GM19397 (cell line): ENCODE results near the gene IL1R2.

Source experiments
- ATAC-seq: cut with Tn5 transposase; IDR thresholded peaks from one replicate; pipeline ENCODE4 v1.9.1; 2021; ENCODE audit warnings: mild to moderate bottlenecking, moderate library complexity; ENCODE audit not compliant: unreplicated experiment

The IL1R2 gene

DNA sequence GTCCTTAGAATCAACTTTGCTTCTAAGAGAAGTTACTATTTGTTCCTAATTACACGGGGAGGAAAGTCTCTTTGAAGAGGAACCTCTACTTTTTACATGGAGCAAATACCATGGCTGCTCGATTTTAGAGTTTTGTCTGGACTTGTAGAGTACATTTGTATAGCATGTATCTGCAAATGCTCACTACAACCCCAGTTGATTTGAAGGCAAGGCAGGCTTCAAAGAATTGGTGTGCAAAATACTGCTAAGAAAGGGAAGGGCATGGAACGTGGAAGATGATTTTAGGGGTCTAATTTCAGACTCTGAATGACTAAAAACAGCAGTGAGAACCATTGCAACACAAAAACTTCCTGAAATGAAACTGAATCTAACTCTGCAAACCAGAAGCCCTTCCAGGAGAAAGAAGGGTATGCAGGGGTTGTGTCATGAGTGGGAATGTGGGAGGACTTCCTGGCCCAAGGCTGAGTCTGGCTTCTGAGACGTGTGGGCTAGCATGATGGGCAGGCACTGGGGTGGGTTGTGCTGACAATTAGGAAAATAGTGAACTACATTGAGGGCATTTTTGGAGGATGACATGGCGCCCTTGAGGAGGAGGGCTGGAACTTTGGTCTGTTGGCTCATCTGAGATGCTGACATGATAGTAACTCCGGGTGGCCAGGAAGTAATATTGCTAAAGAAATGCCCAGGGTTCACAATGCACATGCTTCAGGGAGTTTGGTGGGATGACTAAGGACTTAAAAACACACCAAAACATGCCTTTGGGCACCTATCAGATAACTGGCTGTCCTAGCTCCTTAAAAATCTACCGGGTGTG is 18.9 kb upstream of the IL1R2 start:
- ATAC-seq, result no peak

DNA sequence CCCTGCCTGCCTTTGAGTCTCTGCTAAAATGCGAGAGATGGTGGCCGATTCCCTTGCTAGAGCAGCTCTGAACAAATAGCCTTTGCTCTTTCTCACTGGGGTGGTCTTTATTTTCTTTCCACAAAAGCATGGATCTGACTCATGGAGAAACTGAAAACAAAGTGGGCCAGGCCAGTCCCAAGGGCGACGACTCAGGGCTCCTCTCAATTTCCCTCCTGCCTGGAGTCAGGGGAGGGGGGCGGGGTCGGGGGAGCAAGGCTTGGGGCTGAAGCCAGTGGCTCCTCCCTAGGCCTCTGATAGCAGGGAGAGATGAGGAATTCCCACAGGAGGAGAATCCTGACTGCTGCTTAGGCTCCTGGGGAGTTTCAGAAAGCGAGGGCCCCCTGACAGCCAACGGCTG is 17.1 kb upstream of the IL1R2 start:
- ATAC-seq, result no peak

DNA sequence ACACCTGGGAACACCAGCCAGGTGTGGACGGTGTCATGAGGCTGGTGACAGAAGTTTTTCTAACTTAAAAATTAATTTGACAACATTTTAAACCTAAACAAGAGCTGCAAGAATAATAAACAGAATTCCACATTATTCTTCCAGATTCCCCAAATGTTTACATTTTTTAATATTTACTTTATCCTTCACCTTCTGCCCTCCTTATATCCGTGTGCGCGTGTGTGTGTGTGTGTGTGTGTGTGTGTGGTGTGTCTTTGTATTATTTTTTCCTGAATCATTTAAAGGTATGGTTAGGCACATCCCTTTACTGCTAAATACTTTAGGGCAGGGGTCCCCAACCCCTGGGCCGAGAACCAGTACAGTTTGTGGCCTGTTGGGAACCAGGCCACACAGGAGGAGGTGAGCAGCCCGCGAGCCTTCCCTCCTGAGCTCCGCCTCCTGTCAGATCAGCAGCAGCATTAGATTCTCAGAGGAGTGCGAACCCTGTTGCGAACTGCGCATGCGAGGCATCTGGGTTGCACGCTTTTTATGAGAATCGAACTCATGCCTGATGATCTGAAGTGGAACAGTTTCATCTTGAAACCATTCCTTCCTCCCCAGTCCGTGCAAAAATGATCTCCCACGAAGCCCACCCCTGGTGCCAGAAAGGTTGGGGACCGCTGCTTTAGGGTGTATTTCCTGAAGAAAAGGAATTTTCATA is 16.4 kb upstream of the IL1R2 start:
- ATAC-seq, result no peak

DNA sequence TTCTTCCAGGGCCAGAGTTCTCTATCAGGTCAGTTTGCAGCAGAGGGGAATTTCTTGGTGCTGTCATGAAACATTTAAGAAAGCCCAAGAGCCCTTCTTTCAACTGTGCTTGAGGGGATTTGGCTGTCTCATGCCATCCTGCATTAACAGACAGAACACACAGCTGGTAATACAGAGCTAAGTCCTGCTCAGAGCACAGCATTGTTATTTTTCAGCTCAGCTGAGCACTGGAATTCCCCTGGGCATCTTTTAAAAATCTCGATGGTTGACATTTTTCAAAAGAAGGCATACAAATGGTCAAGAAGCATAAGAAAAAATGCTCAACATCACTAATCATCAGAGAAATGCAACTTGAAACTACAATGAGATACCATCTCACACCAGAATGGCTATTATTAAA is 14.9 kb upstream of the IL1R2 start:
- no peak for ATAC-seq

DNA sequence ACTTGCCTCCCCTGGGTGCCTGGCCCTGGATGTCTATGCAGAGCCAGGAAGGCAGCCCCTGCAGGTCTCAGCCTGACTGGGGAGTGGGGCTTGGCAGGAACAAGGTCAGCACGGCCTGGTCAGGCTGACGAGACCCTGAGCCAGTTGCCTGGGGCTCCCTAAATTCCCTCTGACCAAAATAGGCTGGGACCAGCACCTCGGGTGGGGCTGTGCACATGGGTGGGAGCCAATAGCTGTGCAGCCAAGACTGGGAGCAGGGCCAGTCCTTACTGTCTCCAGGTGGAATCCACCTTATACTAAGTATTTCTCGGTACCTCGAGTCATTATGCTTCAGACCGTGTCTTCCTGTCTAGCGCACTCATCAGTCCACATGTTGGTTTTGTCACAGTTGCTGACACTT is 11.4 kb upstream of the IL1R2 start:
- no peak for ATAC-seq

DNA sequence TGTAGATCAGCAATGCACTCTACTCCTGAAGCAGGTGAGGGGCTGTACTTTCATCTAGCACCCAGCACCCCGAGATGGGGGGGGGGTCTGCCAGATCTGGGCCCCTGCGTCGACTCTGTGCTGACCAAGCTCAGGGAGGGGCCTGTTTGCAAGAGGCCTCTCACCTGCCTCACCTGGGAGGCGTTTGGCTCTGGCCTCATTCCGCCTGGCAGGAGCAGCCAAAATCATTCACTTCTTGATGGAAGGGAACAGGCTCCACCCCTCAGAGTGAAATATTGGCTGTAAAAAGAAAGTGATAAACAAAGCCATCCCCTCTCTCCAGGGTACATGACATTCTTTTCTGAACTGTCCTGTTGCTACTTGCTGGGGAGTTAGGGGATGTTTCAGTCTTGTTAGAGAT is 10.7 kb upstream of the IL1R2 start:
- ATAC-seq, result no peak

DNA sequence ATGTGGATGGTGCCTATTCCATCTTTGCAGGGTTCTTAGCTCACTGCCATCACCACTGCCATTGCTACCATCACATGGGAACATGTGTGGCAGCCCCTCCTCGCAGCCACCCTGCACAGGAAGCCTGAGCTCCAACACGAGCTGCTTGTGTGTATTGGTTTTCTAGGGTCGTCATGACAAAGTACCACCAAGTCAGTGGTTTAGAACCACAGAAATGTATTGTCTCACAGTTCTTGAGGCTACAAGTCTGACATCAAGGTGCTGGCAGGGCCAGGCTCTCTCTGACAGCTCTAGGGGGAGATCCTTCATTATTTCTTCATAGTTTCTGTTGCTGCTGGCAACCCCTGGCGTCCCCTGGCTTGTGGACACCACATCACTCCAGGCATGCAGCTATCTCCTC is 10.3 kb upstream of the IL1R2 start:
- ATAC-seq, result no peak

DNA sequence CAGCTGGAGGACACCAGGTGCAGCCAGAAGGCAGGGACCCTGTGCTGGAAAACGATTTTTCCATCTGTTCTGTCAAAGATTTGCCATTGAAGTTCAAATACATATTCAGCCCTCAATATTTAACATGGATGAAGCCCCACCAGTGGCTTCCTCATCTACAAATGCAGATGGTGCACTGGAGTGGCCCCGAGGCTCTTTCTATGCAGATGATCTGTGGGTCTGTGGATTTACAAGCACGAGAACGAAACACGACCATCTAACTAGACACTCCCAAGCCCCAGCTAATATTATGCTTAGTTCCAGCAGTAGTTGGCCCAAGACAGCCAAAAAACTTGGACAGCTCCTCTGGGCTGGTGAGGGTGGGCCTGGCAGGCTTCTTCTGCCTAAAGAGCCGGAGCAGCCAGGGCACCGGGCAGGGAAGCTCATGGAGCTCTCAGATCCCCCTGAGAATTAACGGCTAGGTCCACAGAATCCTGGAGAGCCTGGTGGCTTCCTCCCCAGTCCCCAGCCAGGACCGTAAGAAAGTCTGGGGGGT is 9.2 kb upstream of the IL1R2 start:
- no peak for ATAC-seq

DNA sequence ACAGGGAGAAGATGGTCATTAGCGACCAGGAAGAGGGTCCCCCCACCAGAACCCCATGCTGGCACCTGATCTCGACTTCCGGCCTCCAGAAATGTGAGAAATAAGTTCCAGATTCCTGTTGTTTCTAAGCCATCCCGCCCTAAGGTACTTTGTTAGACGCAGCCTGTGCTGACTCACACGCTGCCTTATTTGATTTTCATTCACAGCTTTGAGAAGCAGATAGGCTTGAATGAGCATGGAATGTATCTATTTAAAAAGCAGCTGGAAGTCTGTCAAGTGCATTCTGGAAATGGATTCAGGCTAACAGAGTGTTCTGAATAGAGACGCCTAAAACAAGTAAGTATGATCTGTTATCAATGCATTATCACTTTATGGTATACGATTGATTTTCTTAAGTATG is 8.3 kb upstream of the IL1R2 start:
- no peak for ATAC-seq

DNA sequence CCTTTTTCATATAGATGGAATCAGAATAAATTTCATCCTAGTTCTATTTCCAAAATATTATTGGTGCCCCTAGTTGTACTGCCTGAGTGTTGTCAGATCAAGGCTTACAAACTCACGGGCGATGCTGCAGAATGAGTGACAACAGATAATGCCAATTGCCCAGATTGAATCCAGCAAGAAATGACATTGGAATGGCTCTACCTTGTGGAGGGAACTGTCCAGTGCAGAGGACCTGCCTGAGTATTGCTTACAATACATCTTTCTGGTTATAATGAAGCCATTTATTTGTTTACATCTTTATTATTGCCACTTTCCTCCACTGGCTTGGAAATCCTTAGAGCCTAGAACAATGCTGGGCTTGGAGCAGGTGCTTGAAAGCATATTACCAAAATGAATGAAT is 7.8 kb upstream of the IL1R2 start:
- ATAC-seq, result no peak

DNA sequence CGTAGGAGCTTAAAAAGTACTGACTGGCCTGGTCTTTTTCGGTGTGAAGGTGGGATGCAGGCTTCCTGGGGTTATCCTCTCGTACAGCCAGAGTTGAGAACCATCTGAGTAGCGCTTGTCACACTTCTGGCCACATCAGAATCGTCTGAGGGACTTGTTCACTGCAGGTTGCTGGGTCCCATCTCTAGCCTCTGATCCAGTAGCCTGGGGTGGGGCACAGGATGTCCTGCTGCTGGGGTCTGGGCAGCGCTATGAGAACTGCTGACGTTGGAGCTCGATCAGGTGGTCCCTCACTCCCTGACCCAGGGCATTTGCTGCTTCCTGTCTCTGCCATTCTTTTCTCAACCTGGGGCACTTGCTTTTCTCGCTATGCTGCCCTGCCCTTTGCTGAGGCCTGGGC is 7.1 kb upstream of the IL1R2 start:
- ATAC-seq, result no peak

DNA sequence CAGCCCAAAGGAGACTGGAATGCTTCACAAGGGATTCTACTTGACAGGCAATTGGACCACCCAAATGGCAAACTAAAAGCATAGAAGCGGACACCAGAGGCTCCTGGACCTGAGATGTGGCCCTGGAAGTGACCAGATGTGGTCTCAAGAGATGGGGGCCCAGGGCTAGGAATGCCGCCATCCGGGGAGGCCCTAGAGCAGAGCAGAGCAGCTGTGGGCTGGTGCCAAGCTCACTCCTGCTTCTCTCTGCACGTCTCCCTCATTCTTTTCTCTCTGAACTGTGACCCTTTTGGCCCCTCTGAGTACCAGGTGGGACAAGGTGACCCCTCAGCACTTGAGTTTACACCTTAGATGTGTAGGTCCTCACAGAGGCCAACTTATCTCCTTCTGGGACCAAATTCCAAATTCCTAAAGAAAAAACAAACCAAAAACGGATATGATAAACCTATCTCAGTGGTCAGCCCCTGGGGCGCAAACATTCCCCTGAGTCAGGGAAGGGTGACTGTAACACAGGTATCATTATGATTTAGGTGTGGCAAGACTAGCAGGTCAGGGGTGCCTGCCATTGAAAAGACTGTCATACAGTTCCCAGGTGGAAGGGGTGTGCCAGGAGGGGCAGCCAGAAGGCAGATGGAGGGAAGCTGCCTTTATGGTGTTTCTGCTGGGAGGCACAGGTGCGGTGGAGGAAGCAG is 6.5 kb upstream of the IL1R2 start:
- no peak for ATAC-seq

DNA sequence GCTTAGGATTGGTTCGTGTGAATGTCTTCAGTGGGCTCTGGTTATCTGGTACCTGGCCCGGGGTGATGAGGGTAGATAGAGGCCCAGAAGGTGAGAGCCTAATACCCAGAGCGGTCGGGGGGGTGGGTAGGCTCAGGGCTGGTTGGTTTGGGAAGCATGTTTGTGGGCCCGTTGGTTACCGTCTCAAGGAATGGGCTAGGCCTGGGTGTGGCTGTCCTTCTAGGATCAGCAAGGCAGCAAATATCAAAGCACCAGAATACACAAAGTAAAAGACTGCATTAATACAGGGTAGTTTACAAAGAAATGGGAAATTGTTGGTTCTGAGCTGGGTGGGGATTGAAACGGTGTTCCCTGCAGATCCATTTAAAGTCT is 6.0 kb upstream of the IL1R2 start:
- no peak for ATAC-seq

DNA sequence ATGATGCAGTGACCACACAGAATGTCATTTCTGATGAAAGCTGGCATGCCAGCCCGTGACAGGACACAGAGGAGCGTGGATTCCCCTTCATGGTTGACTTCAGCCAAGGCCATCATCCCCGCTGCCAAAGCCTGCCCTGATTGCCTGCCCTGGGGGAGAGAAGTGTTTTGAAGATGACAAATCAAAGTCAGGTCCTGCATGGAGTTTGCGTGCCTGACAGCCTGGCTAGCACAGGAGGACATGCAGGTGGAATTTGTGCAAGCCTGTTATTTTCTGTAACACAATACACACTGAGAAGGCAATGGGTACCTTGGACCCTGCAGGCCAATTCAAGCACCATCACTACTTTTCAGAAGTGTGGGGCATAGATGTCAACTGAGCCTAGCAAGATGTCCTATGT is 5.4 kb upstream of the IL1R2 start:
- no peak for ATAC-seq

DNA sequence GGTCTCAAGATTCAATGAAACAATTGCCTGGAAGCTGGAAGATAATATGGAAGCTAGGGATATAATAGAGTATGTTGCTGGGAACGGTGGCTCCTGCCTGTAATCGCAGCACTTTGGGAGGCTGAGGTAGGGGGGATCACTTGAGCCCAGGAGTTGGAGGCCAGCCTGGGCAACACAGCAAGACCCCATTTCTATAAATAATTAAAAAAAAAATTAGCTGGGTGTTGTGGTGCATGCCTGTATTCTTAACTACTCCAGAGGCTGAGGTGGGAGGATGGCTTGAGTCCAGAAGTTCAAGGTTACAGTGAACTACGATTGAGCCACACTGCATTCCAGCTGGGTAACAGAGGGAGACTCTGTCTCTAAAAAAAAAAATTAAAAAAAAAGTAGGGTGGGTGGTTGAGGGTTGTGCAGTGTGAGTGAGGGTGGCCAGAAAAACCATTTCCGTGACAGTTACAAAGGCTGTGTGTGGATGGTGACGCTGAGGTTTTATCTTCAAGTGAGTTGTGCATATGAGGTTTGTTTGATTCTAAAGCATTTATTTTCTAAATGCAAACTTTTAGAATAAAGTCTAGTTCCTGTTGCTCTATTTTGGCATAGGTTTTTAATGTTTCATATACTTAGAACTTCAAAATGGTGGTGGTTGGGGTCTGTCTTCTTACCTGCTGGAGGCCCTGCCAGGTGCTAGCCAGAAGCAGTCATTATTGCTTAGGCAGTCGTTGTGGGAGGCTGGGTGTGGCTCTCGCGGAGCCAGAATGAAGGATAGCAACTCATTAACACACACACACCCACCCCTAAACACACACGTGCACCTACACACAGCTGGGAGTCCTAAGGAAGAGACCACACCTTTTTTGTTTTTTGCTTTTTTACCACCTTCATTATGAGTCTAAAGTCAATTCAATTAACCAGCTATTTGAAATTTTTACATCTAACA is 4.7 kb upstream of the IL1R2 start:
- no peak for ATAC-seq

DNA sequence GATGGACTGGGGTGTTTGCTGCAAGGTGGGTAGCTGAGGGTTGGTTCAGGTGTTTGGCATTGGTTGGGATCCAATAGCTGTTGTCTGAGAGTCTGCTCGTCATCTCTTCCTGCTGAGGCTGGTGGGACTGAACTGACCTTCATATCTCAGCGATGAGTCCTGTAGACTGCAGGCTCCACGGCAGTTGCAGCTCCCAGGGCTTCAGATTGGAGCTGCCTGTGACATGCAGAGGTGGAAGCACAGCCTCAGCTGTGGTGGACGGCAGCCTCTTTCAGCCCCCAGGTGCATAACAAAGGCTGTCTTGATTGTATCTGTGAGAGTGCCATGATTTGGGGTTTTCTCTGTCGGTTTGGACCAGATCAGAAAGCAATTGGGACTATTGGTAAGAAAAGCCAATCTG is 3.9 kb upstream of the IL1R2 start:
- no peak for ATAC-seq

DNA sequence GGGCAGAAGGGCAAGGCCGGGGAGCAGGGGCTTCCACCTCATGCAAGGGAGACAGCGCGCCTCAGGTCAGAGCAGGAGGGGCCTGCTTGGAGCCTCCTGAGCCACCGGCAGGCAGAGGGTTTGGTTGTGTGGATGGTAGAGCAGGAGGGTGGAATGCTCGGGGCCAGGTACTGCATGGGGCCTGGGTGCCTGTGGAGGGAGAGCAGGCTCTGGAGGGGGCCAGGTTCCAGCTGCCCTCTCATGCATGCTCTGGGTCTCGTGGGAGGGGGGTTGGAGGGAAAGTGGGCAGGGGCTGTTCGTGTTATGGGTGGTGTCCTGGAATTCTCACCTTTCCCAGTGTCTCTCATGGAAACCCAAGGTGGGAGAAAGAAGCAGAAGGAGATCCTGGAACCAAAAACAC is 3.2 kb upstream of the IL1R2 start:
- ATAC-seq, result no peak

DNA sequence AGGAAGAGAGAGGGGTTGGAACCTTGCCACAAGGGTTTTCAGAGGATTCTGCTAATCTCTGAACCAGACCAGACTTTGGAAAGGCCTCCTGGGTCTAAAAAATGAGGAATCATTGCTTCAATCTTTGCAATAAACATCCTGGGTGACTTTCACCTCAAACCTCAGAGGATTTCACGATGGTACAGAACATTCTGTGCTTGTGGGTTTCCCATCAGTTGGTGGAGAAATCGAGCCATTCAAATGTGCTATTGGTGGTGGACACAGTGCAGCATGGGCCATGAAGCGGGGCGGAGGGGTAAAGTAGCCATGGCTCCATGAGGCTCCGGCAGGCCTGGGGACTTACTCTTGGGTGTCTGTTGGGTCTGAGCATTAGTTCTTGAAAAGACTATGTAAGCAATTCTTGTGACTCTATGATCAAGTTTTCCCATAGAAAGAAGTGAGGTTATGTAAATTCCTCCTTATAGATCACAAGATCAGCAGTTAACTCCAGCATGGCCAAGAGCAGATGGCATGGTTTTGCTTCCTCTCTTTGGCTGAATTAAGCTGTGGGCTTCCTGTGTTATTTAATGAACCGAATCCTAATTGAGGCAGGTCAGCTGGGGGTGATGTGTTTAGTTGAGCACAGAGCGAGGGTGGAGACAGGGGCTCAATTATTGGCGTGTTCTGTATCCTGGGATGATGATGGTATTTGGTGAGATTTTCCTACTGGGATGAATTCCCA is 1.9 kb upstream of the IL1R2 start:
- no peak for ATAC-seq

DNA sequence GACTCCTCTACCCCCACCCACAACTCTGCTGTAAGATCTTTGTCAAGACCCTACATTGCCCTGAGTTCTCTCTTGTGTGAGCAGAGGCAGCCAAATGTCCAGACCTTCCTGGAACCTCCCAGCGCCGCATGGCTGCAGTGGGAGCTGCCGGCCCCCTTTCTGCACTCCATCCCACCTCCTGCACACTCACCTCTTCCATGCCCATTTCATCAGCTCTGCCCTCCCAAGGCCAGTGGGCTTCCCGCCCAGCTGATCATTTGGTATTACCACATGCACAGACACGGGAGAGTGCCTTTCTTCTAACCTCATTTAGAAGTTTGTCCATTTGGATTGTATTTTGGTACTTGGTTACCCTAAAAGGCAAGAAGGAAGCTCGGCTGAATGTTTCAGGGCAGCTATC is 2.0 kb downstream of the IL1R2 start:
- no peak for ATAC-seq

DNA sequence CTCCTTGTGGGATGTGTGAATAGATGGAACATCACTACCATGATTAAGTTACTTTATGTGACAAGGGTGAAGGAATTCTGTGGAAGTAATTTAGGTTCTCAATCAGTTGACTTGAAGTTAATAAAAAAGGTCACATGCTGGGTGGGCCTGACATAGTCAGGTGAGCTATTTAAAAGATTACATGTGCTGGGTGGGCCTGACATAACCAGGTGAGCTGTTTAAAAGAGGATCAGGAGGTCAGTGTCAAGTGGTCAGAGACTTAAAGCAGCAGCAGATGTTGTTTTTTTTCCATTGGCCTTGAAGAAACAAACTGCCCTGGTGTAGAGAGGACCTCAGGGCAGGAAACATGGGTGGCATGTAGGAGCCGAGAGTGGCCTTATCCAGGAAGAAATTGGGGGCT is 3.3 kb downstream of the IL1R2 start:
- no peak for ATAC-seq
